ENCODE data around the gene CCNQ. TPM values are rescaled to one million over a fixed set of nuclear protein-coding genes. Genes with fewer than 3 reads are reported as not detected.

CCNQ gene
- 17.9 TPM for polyA plus RNA-seq (2013, experiment 1 of 2)
- 18.2 TPM for polyA plus RNA-seq (2013, experiment 2 of 2)

GRCh38 chrX:153598541-153599191 is at the start of gene CCNQ:
CCNQ (minus strand) TSS chrX:153599139; CDS start chrX:153599073, 66 bp downstream.
- Histone ChIP-seq H3K79me1 (ENCODE audit: low read length) (no peaks in the 10 kb centered on the region), H3K27ac (ENCODE audit: low read depth, low read length) (no peak within 1 kb of the TSS), H3K56ac (ENCODE audit: low read length) (peak within 1 kb of the TSS; percentile 81), H3K23ac (ENCODE audit: low read length) (no peak within 1 kb of the TSS), H3K9ac (ENCODE audit: low read length) (peak within 1 kb of the TSS; percentile 77), H2BK15ac (replicated peaks; ENCODE audit: low read depth) (no peak within 1 kb of the TSS), H3K18ac (ENCODE audit: low read length) (peak within 1 kb of the TSS; percentile 80), H4K5ac (ENCODE audit: low read length) (no peak within 1 kb of the TSS), H3K4me3 (ENCODE audit: low read length) (peak within 1 kb of the TSS; percentile 48), H3K79me2 (ENCODE audit: control insufficient read depth, insufficient read depth, low read length) (no peaks in the 10 kb centered on the region), H3K36me3 (ENCODE audit: control insufficient read depth, insufficient read depth, low read length) (no peaks in the 10 kb centered on the region), H3K4me2 (ENCODE audit: low read length) (peak within 1 kb of the TSS; percentile 74), H3K27me3 (ENCODE audit: insufficient read depth, low read length, poor library complexity) (no peaks in the 10 kb centered on the region), H3K4ac (ENCODE audit: low read depth, low read length) (no peak within 1 kb of the TSS), H2AK5ac (ENCODE audit: low read length) (no peak within 1 kb of the TSS), H2BK120ac (ENCODE audit: low read depth, low read length) (no peak within 1 kb of the TSS), H2BK5ac (ENCODE audit: low read length) (no peak within 1 kb of the TSS), H3K4me1 (ENCODE audit: control insufficient read depth, low read depth, low read length) (no peaks in the 10 kb centered on the region), H4K8ac (ENCODE audit: low read depth, low read length) (no peak within 1 kb of the TSS)
- peak; percentile 15 for DNase-seq
- WGBS (ENCODE audit: extremely low coverage, insufficient coverage, low lambda C conversion rate) = no CpG with 5 or more reads among the region's 79 CpGs

- Histone ChIP-seq H3K4me3 (ENCODE audit: low read length) (no peak overlapping the region), H3K4me2 (ENCODE audit: low read length) (no peak overlapping the region)
- WGBS (ENCODE audit: extremely low coverage, insufficient coverage, low lambda C conversion rate) = no CpG with 5 or more reads among the region's 85 CpGs
These were observed 48.8 kb upstream of the CCNQ start for GRCh38 chrX:153647461-153648357.

GRCh38 chrX:153646620-153647373 is 47.9 kb upstream of the CCNQ start, which contains the start of gene DUSP9:
DUSP9 (plus strand) TSS chrX:153647203; CDS start chrX:153647954, 751 bp downstream.
- no peak within 1 kb of the TSS for H4K8ac ChIP-seq (ENCODE audit: low read depth, low read length)
- no peak within 1 kb of the TSS for H3K27ac ChIP-seq (ENCODE audit: low read depth, low read length)
- H3K56ac ChIP-seq (ENCODE audit: low read length) = peak within 1 kb of the TSS; percentile 70
- no peak within 1 kb of the TSS for H3K4ac ChIP-seq (ENCODE audit: low read depth, low read length)
- H2AK5ac ChIP-seq (ENCODE audit: low read length) = no peak within 1 kb of the TSS
- no peak within 1 kb of the TSS for H3K9ac ChIP-seq (ENCODE audit: low read length)
- H3K36me3 ChIP-seq (ENCODE audit: control insufficient read depth, insufficient read depth, low read length) = no peaks in the 10 kb centered on the region
- H3K79me1 ChIP-seq (ENCODE audit: low read length) = no peaks in the 10 kb centered on the region
- no peaks in the 10 kb centered on the region for H3K79me2 ChIP-seq (ENCODE audit: control insufficient read depth, insufficient read depth, low read length)
- no peak within 1 kb of the TSS for H3K4me3 ChIP-seq (ENCODE audit: low read length)
- H2BK5ac ChIP-seq (ENCODE audit: low read length) = no peak within 1 kb of the TSS
- H2BK15ac ChIP-seq (replicated peaks; ENCODE audit: low read depth) = no peak within 1 kb of the TSS
- peak; percentile 67 for DNase-seq
- no peak within 1 kb of the TSS for H2BK120ac ChIP-seq (ENCODE audit: low read depth, low read length)
- no peak within 1 kb of the TSS for H3K4me2 ChIP-seq (ENCODE audit: low read length)
- no CpG with 5 or more reads among the region's 53 CpGs for WGBS (ENCODE audit: extremely low coverage, insufficient coverage, low lambda C conversion rate)
- no peaks in the 10 kb centered on the region for H3K4me1 ChIP-seq (ENCODE audit: control insufficient read depth, low read depth, low read length)
- H4K5ac ChIP-seq (ENCODE audit: low read length) = no peak within 1 kb of the TSS
- no peak within 1 kb of the TSS for H3K18ac ChIP-seq (ENCODE audit: low read length)
- H3K23ac ChIP-seq (ENCODE audit: low read length) = no peak within 1 kb of the TSS
- peaks cover 27% of the 10 kb centered on the region for H3K27me3 ChIP-seq (ENCODE audit: insufficient read depth, low read length, poor library complexity)

More at GRCh38 chrX:153647461-153648357, 48.8 kb upstream of the CCNQ start:
- no peak overlapping the region for H4K5ac ChIP-seq (ENCODE audit: low read length)
- no peak overlapping the region for H2AK5ac ChIP-seq (ENCODE audit: low read length)
- no peaks in the 10 kb centered on the region for H3K36me3 ChIP-seq (ENCODE audit: control insufficient read depth, insufficient read depth, low read length)
- no peak overlapping the region for H3K18ac ChIP-seq (ENCODE audit: low read length)
- no peaks in the 10 kb centered on the region for H3K79me2 ChIP-seq (ENCODE audit: control insufficient read depth, insufficient read depth, low read length)
- no peak for DNase-seq
- no peak overlapping the region for H3K9ac ChIP-seq (ENCODE audit: low read length)
- H2BK15ac ChIP-seq (replicated peaks; ENCODE audit: low read depth) = no peak overlapping the region
- H3K27ac ChIP-seq (ENCODE audit: low read depth, low read length) = no peak overlapping the region
- no peak overlapping the region for H4K8ac ChIP-seq (ENCODE audit: low read depth, low read length)
- H2BK5ac ChIP-seq (ENCODE audit: low read length) = no peak overlapping the region
- H3K79me1 ChIP-seq (ENCODE audit: low read length) = no peaks in the 10 kb centered on the region
- peaks cover 26% of the 10 kb centered on the region for H3K27me3 ChIP-seq (ENCODE audit: insufficient read depth, low read length, poor library complexity)
- no peak overlapping the region for H2BK120ac ChIP-seq (ENCODE audit: low read depth, low read length)
- no peak overlapping the region for H3K23ac ChIP-seq (ENCODE audit: low read length)
- no peak overlapping the region for H3K56ac ChIP-seq (ENCODE audit: low read length)
- no peaks in the 10 kb centered on the region for H3K4me1 ChIP-seq (ENCODE audit: control insufficient read depth, low read depth, low read length)
- no peak overlapping the region for H3K4ac ChIP-seq (ENCODE audit: low read depth, low read length)

- Histone ChIP-seq H3K4me3 (ENCODE audit: low read length) (no peak overlapping the region), H3K18ac (ENCODE audit: low read length) (no peak overlapping the region), H3K4me2 (ENCODE audit: low read length) (no peak overlapping the region), H2BK5ac (ENCODE audit: low read length) (no peak overlapping the region), H2BK120ac (ENCODE audit: low read depth, low read length) (no peak overlapping the region), H3K56ac (ENCODE audit: low read length) (no peak overlapping the region), H3K79me2 (ENCODE audit: control insufficient read depth, insufficient read depth, low read length) (no peaks in the 10 kb centered on the region), H3K36me3 (ENCODE audit: control insufficient read depth, insufficient read depth, low read length) (no peaks in the 10 kb centered on the region), H3K9ac (ENCODE audit: low read length) (no peak overlapping the region), H3K27ac (ENCODE audit: low read depth, low read length) (no peak overlapping the region), H2AK5ac (ENCODE audit: low read length) (no peak overlapping the region), H3K23ac (ENCODE audit: low read length) (no peak overlapping the region), H4K5ac (ENCODE audit: low read length) (no peak overlapping the region), H3K4ac (ENCODE audit: low read depth, low read length) (no peak overlapping the region), H4K8ac (ENCODE audit: low read depth, low read length) (no peak overlapping the region), H3K4me1 (ENCODE audit: control insufficient read depth, low read depth, low read length) (no peaks in the 10 kb centered on the region), H3K79me1 (ENCODE audit: low read length) (no peaks in the 10 kb centered on the region), H2BK15ac (replicated peaks; ENCODE audit: low read depth) (no peak overlapping the region), H3K27me3 (ENCODE audit: insufficient read depth, low read length, poor library complexity) (peaks cover 27% of the 10 kb centered on the region)
- DNase-seq = no peak
- no CpG with 5 or more reads among the region's 10 CpGs for WGBS (ENCODE audit: extremely low coverage, insufficient coverage, low lambda C conversion rate)
These were observed 47.1 kb upstream of the CCNQ start for GRCh38 chrX:153645921-153646488.

GRCh38 chrX:153645151-153645550 is 46.2 kb upstream of the CCNQ start:
- no CpG with 5 or more reads among the region's 6 CpGs for WGBS (ENCODE audit: extremely low coverage, insufficient coverage, low lambda C conversion rate)
- H3K23ac ChIP-seq (ENCODE audit: low read length) = no peak overlapping the region
- no peak overlapping the region for H2BK120ac ChIP-seq (ENCODE audit: low read depth, low read length)
- H4K5ac ChIP-seq (ENCODE audit: low read length) = no peak overlapping the region
- no peak for DNase-seq
- no peak overlapping the region for H3K4ac ChIP-seq (ENCODE audit: low read depth, low read length)
- H3K79me1 ChIP-seq (ENCODE audit: low read length) = no peaks in the 10 kb centered on the region
- no peak overlapping the region for H3K27ac ChIP-seq (ENCODE audit: low read depth, low read length)
- H3K4me3 ChIP-seq (ENCODE audit: low read length) = no peak overlapping the region
- no peaks in the 10 kb centered on the region for H3K4me1 ChIP-seq (ENCODE audit: control insufficient read depth, low read depth, low read length)
- H3K9ac ChIP-seq (ENCODE audit: low read length) = no peak overlapping the region
- no peak overlapping the region for H4K8ac ChIP-seq (ENCODE audit: low read depth, low read length)
- H2BK15ac ChIP-seq (replicated peaks; ENCODE audit: low read depth) = no peak overlapping the region
- H3K36me3 ChIP-seq (ENCODE audit: control insufficient read depth, insufficient read depth, low read length) = no peaks in the 10 kb centered on the region
- H2AK5ac ChIP-seq (ENCODE audit: low read length) = no peak overlapping the region
- H3K79me2 ChIP-seq (ENCODE audit: control insufficient read depth, insufficient read depth, low read length) = no peaks in the 10 kb centered on the region
- H3K27me3 ChIP-seq (ENCODE audit: insufficient read depth, low read length, poor library complexity) = peaks cover 27% of the 10 kb centered on the region
- no peak overlapping the region for H2BK5ac ChIP-seq (ENCODE audit: low read length)
- H3K18ac ChIP-seq (ENCODE audit: low read length) = no peak overlapping the region
- no peak overlapping the region for H3K4me2 ChIP-seq (ENCODE audit: low read length)
- no peak overlapping the region for H3K56ac ChIP-seq (ENCODE audit: low read length)

All from mesendoderm (in vitro differentiated cells).